Muscle layer of colon (tissue), 2 donors: ENCODE data around the gene FOXO3.
A peak's percentile ranks its signal among the peaks of the same experiment; 100 is the strongest.

Source experiments
- H3K27ac ChIP-seq: one replicate; pipeline ENCODE4 v1.7.0; 2013; ENCODE audit warnings: low read depth, mild to moderate bottlenecking, low read length, moderate library complexity
- H3K27me3 ChIP-seq, 2 donors: one replicate each; pipeline ENCODE4 v1.7.0; 2013; ENCODE audit warnings: low read length in 2 of 2, mild to moderate bottlenecking in 2 of 2; ENCODE audit not compliant: insufficient read depth in 2 of 2, control insufficient read depth in 1 of 2
- H3K36me3 ChIP-seq: one replicate; pipeline ENCODE4 v1.7.0; 2013; ENCODE audit warnings: mild to moderate bottlenecking, low read length; ENCODE audit not compliant: insufficient read depth
- H3K4me1 ChIP-seq: one replicate; pipeline ENCODE4 v1.7.0; 2013; ENCODE audit warnings: mild to moderate bottlenecking, low read length; ENCODE audit not compliant: insufficient read depth
- H3K4me3 ChIP-seq, 2 donors: one replicate each; pipeline ENCODE4 v1.7.0; 2013; ENCODE audit warnings: low read length in 2 of 2, low read depth in 1 of 2, mild to moderate bottlenecking in 1 of 2, moderate library complexity in 1 of 2
- H3K9ac ChIP-seq: one replicate; pipeline ENCODE4 v1.7.0; 2013; ENCODE audit warnings: low read length
- H3K9me3 ChIP-seq: one replicate; pipeline ENCODE4 v1.7.0; 2013; ENCODE audit warnings: mild to moderate bottlenecking, low read length
- donor health status: abdominal sarcoma.
- donor health status: Adenocarcinoma of cecum.

The FOXO3 gene

DNA sequence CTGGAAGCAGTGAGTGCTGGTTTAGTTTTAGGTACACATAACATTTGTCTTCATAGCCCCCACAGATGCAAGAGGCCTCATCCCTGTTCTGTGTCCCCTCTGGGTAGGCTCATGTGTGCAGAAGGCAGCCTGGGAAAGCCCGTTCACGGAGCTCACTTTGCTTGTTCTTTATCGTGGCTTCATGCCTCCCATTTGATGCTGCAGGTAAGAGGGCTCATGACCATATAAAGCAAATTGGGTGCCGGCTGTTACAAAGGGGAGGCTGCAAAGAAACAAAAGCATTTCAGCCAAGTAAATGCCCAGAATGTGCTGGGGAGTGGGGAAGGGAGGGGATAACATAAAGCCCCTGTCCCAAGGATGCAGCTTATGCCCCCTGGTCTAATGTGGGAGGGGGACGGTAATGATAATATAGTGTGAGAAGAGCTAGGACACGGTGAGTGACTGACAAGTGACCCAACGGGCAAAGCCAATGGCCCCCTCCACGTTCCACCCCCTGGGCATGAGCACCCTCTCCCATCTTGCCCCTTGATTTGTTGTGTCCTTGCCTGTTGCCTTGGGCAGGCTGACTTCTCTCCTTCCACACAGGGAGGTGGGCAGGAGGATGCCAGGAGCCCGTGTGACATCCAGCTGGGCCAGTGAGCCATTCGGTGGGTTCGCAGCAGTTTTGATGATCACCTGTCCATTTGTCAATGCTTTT is 138.0 kb downstream of the FOXO3 start:
- Histone ChIP-seq H3K4me1 (no peaks in the 10 kb centered on the region), H3K27me3 (no peaks in the 10 kb centered on the region), H3K36me3 (no peaks in the 10 kb centered on the region), H3K4me3 (no peak overlapping the region), H3K27ac (no peak overlapping the region), H3K9me3 (no peaks in the 10 kb centered on the region), H3K9ac (no peak overlapping the region)

DNA sequence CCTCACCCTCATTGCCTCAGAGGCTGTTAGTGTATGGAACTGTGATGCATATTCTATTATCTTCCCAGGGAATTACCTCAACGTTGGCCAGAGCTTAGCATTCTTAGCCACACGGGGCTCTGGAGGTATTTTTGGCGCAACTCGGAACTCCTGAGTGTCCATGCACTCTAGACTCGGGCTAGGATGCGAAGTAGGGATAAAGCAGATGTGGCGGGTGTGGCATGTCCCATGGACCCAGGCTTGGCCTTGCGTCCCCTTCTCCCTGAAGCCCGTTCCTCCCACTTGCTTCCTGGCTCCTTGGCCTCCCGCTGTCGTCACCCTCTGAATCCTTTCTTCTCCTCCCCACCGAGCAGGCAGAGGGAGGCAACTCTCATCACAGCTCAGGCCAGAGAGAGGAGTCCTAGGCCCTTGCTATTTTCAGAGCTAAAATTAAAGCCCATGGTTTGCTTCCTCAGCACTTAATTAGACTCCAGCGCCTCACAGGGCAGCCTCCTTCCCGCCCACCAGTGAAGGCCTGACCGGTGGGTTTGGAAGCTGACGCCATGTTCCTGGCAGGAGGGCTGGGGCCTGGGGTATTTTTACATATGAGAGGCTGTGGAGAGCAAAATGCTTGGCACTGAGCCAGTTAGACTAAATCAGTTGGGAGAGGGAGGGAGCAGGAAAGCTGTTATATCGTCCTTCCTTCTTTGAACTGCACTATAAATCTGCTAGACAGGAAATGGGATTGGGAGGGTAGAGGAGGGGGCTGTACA is 138.7 kb downstream of the FOXO3 start:
- no peak overlapping the region for H3K9ac ChIP-seq
- no peaks in the 10 kb centered on the region for H3K9me3 ChIP-seq
- no peak overlapping the region for H3K27ac ChIP-seq
- H3K4me3 ChIP-seq = no peak overlapping the region
- no peaks in the 10 kb centered on the region for H3K27me3 ChIP-seq
- no peaks in the 10 kb centered on the region for H3K4me1 ChIP-seq
- H3K36me3 ChIP-seq = no peaks in the 10 kb centered on the region

DNA sequence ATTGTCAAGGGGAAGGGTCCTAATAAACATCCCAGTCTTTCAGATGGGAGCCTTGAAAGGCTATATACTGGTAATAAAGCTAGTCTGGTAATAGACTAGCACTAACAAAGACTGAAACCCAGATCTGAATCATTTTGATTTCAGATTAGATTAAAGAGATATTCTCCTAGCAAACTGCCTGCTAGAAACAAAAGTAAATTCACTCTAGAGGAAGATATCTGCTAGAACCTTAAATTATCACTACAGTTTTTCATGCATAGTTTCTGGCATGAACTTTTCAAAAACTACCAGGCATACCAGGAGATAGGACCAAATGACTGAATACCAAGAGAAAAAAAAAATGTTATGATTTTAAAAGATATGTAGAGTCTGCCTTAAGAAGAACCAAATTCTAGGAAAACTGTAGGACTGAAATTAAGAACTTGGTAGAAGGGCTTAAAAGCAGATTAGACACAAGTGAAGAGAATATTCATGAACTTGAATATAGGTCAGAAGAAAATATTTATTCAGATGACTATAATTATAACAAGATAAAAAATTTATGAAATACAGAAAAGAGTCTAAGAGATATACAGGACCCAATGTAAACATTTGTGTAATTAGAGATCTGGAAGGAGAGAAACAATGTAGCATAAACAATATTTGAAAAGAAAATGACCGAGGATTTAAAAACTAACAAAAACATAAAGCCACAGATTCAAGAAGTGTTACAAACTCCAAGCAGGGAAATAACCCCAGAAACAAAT is 141.6 kb downstream of the FOXO3 start:
- no peaks in the 10 kb centered on the region for H3K36me3 ChIP-seq
- no peak overlapping the region for H3K9ac ChIP-seq
- H3K9me3 ChIP-seq = no peaks in the 10 kb centered on the region
- H3K27ac ChIP-seq = no peak overlapping the region
- H3K27me3 ChIP-seq = no peaks in the 10 kb centered on the region
- no peak overlapping the region for H3K4me3 ChIP-seq
- no peaks in the 10 kb centered on the region for H3K4me1 ChIP-seq

DNA sequence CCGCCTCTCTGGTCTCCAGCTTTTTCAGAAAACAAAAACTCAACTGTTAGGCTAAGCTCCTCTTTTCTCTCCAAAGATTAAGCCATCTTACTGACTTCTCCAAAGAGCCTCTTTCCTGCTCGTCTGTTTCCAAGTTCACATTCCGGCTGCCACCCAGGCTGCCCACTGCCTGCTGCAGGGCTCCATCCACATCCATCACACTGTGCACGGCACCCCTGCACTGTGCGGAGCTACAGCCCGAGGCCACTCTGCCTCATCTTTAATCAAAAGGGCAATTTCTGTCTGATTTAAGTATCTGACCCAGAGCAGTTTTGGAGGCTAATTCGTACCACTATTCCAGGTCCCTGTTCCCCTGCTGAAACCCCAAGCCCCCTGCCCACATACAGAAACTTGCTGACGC is 145.9 kb downstream of the FOXO3 start:
- no peak overlapping the region for H3K27ac ChIP-seq
- no peaks in the 10 kb centered on the region for H3K9me3 ChIP-seq
- no peaks in the 10 kb centered on the region for H3K36me3 ChIP-seq
- no peaks in the 10 kb centered on the region for H3K27me3 ChIP-seq
- no peak overlapping the region for H3K4me3 ChIP-seq
- H3K4me1 ChIP-seq = peaks cover 26% of the 10 kb centered on the region
- no peak overlapping the region for H3K9ac ChIP-seq

DNA sequence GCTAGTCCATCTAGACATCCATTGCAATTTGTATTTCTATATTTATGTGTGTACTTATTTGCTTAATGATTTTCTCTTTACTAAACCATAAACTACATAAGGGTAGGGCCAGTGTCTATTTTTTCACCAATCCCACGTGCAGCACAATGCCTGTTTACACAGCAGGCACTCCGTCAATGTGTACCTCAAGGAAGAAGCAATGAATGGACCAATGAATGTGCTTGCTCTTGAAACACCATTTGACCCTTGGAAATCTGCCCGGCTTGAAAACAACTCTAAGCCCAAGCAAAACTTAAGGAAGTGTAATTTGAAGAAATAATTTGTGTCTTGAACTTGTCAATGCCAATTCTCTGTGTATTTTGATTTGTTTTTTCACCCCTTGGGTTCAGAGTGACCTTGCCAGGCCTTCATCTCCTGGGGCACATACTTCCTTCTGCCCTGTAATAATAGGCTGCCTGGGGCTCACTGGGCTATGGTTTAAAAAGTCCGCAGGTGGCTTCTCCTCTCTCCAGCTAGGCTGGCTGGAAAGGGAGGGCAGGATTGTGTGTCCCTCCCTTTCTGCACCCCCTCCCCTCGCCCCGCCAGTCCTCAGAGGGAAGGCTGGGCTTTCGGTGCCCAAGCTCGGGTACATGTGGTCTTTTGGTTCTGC is 146.7 kb downstream of the FOXO3 start:
- H3K36me3 ChIP-seq = no peaks in the 10 kb centered on the region
- no peaks in the 10 kb centered on the region for H3K9me3 ChIP-seq
- no peak overlapping the region for H3K4me3 ChIP-seq
- no peaks in the 10 kb centered on the region for H3K27me3 ChIP-seq
- no peak overlapping the region for H3K27ac ChIP-seq
- no peak overlapping the region for H3K9ac ChIP-seq
- peaks cover 29% of the 10 kb centered on the region for H3K4me1 ChIP-seq

DNA sequence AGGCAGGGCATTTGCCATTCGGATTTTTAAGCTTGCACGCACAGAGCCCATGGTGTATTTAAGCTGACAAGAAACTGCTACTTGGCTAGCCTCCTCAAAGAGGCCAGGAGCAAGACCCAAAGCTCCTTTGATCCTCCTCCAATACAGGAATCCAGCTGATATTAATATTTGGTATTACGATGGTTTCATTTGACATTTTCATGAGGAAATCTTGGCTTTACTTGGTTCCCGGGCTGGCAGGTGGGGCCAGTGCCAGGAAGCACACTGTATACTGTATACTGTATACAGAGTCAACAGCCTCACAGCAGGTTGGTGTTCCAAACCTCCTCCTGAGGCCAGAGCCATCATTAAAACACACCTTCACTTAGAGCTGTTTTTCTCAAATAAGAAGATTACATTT is 149.3 kb downstream of the FOXO3 start:
- Histone ChIP-seq H3K9me3 (no peaks in the 10 kb centered on the region), H3K27ac (peak overlapping the region; percentile 47), H3K9ac (no peak overlapping the region), H3K36me3 (no peaks in the 10 kb centered on the region), H3K4me1 (peaks cover 37% of the 10 kb centered on the region), H3K4me3 (peak overlapping the region in 1 of 2 donors; percentile 23), H3K27me3 (no peaks in the 10 kb centered on the region)

DNA sequence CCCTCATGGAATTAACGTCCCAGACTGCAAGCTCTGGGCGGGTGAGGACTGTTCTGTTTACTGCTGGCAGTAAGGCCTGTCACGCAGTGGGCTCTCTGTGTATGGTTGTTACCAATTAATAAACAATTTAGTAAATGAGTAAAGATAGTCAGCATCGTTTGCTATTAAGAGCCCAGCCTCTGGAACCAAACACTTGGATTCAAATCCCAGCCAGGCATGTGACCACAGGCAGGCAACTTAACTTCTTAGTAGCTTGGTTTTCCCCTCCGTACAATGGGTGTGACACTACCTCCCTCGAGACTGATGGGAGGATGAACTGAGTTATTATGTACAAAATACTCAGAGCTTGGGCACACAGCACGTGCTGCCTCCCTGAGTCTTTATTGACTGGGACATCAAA is 149.8 kb downstream of the FOXO3 start:
- H3K27me3 ChIP-seq = no peaks in the 10 kb centered on the region
- H3K9me3 ChIP-seq = no peaks in the 10 kb centered on the region
- no peak overlapping the region for H3K9ac ChIP-seq
- H3K4me3 ChIP-seq = peak overlapping the region in 1 of 2 donors; percentile 23
- peak overlapping the region; percentile 47 for H3K27ac ChIP-seq
- no peaks in the 10 kb centered on the region for H3K36me3 ChIP-seq
- peaks cover 37% of the 10 kb centered on the region for H3K4me1 ChIP-seq

DNA sequence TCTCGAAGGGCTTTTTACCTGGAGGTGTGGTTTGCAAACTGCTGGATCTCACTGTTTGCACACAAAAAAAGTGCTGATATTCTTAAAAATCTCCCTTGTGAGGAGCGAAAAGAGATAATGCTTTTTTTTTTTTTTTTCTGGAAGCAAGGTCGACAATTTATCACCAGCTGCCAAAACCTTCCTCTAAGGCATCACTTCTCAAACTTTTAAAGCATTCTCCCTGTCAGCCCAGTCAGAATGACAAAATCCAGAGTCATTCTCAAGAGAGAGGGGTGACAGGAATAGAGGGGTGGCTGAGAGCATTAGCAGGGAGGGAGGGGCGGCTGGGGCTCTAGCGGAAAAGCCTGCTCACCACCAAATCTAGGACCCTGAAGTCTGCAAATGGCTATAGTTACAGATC is 150.4 kb downstream of the FOXO3 start:
- no peaks in the 10 kb centered on the region for H3K9me3 ChIP-seq
- H3K27ac ChIP-seq = peak overlapping the region; percentile 47
- no peaks in the 10 kb centered on the region for H3K27me3 ChIP-seq
- H3K4me1 ChIP-seq = peaks cover 37% of the 10 kb centered on the region
- H3K9ac ChIP-seq = no peak overlapping the region
- no peak overlapping the region for H3K4me3 ChIP-seq
- H3K36me3 ChIP-seq = no peaks in the 10 kb centered on the region

DNA sequence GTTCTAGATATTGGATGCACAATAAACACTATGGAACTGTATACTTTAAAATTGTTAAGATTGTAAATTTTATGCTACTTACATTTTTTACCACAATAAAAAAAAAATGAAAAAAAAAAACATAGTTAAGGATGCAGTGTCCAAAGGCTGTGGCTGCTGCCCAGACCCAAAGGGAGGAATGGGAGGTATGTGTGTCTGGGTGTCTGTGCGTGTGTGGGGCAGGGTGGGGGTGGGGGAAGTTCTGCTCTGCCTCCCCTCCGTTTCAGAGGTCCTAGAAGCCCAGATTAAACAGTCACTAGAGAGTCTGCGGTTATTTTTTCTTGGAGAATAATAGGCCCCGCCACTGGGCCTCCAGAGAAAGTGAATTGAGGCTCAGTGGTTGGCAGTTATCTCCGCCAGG is 151.1 kb downstream of the FOXO3 start:
- Histone ChIP-seq H3K36me3 (no peaks in the 10 kb centered on the region), H3K27ac (no peak overlapping the region), H3K4me3 (no peak overlapping the region), H3K9me3 (no peaks in the 10 kb centered on the region), H3K9ac (no peak overlapping the region), H3K27me3 (no peaks in the 10 kb centered on the region), H3K4me1 (peaks cover 37% of the 10 kb centered on the region)

DNA sequence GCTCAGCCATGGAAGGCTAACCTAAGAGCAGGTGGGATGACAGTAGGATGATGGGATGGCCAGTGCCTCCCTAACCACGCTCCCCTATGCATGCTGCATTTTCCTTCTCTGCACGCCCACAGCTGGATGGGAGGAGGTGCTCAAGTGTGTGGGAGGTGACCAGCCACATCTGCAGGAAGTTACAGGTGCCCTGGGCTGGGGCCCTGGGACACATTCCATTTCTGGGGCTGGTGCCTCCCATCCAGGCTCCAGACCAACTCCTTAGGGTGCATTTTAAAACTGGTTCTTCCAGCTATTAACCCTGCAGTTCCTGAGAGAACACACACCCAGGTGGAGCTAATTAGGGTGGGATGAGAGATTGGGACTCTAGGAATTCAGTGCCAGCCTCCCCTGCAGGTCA is 152.2 kb downstream of the FOXO3 start:
- no peak overlapping the region for H3K27ac ChIP-seq
- peaks cover 37% of the 10 kb centered on the region for H3K4me1 ChIP-seq
- no peaks in the 10 kb centered on the region for H3K9me3 ChIP-seq
- no peak overlapping the region for H3K4me3 ChIP-seq
- H3K27me3 ChIP-seq = no peaks in the 10 kb centered on the region
- H3K36me3 ChIP-seq = no peaks in the 10 kb centered on the region
- no peak overlapping the region for H3K9ac ChIP-seq

DNA sequence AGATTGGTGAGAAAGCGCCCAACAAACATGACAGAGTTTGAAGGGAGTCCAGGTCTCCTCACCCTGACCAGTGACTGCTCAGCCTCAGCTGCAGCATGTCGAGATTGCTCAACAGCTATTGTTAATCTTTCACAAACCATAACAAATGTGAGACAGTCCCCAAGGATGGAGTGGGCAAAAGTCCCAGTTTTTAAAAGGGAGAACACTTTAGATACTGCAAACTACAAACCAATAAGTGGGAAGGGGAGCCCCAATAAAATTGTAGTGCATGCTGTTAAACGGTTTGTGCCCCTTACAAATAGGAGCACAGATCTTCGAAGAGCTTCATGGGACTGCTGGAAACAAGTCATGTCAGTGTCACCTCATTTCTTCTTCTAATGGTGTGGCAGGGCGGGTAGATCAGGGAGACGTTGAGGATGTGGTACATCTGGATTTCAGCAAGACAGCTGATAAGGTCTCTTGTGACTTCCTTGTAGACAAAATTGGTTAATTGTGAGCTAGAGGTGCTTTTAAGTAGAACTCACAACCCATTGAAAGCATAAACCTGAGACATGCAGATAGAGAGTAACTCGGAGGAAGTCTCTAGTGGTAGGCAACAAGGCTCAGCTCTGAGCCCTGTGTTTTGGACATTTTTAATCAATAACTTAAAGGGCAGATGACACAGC is 153.5 kb downstream of the FOXO3 start:
- Histone ChIP-seq H3K36me3 (no peaks in the 10 kb centered on the region), H3K9ac (no peak overlapping the region), H3K4me3 (no peak overlapping the region), H3K9me3 (no peaks in the 10 kb centered on the region), H3K4me1 (peaks cover 33% of the 10 kb centered on the region), H3K27ac (no peak overlapping the region), H3K27me3 (no peaks in the 10 kb centered on the region)
